ENCODE data around the gene CDCA7L.
"Not testable (repeated sequence)": the region's sequence is repeated elsewhere in the genome, so short reads cannot be mapped to it uniquely, and the experiment has no call there.

CDCA7L gene

DNA sequence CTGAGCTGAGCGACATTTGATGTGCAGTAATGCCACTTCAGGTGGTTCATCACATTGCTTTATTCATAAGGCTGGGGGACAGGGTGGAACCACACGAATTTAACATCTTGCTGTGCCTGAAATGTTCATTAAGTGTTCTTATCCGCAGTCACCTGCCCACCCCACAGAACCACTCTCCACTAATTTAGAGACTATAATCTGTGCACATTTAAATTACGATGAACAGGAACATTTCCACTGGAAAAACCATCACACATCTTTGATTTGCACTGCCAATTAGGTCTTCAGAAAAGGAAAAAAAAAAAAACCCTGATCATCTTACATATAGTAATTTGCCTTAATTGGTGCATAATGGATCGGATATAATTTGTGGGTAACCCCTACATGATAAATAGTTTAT is 2.3 kb downstream of the CDCA7L start:
- no peak for DNase-seq

DNA sequence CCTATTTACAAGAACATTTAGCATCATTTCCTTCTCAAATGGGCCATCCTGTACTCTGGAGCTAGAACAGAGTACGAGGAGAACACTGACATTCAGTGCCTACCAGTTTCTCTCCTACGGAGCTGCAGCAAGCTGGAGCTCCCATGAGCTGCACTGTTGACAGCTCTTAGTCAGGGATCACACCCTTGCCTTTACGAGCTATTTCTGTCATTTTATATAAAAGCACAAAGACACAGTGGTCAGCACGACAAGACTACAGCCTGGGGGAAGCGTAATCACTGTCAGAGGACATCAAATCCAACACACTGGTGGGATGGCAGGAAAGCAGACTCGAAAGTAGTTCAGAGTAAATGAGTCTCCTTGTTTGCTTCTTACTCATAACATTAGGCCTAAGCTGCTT is 2.7 kb downstream of the CDCA7L start:
- DNase-seq: no peak

DNA sequence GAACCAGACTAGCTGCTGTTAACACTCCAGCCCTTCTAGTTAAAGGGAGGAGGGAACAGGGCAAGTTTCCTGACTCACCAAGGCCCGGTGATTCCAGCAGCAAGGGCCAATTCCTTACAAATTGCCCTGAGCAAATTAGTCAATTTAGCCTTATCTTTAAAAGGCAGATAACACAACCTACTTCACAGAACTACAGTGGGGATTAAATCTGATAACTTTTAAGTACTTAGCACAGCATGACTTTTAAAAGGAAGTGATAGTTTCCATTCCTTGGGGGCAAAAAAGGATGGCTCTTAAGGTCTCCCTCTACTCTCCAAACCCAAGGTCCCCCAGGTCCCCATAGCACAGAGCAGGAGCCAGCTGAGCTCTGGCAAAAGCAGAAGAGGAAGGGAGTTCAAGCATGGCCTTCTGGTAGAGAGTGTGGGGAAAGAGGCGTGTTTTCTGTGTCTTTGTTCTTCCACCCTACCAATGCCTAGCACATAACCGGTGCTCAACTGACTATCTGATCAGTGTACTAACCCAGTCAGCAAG is 4.0 kb downstream of the CDCA7L start:
- no peak for DNase-seq

DNA sequence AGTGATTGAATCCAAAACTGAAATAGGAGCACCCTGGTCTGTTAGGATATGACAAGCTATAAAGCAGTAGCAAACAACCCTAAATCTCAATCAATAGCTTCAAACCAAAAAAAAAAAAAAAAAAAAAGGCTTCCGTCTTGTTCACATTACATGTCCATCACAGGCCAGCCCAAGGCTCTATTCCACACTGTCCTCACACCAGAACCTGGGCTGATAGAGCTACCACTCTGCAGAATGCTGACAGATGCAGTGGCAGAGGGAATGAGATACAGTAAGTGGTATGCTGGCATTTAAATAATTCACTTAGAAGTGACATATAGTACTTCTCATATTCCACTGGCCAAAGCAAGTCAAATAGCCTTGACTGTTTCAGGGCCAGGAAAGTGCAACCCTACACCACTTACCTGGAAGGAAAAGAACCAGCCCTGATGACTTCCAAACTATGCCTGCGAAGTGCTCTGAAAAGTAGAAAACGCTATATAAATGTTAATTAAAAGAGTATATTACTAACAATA is 5.8 kb downstream of the CDCA7L start:
- no peak for DNase-seq

DNA sequence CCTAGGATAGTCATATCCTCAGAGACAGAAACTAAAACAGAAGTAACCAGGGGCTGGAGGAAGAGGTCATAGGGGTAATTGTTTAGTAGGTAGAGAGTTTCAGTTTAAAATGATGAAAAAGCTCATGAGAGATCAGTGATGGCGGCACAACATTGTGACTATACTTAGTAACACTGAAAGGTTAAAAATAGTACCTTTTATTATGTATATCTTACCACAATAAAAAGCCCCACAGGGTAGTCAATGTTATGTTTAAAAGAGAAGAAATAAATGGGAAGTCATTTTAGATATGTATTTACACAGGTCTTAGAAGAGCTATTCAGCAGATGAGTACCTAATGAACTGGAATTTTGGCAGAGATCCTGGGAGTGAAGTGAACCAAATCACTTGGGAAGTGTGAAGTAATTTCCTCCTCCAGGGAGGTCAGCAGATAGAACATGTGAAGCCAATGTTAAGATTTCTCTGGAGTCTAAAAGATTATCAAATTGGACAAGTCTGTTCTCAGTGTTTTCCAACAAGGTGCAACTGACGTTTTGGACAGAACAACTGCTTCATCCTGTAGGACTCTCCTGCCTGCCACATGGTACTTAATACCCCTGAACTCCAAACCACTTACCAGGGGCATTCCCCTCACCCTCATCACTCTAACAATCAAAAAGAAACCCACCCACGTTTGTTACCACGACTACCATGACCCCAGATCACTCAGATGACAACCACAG is 6.4 kb downstream of the CDCA7L start:
- DNase-seq: no peak

DNA sequence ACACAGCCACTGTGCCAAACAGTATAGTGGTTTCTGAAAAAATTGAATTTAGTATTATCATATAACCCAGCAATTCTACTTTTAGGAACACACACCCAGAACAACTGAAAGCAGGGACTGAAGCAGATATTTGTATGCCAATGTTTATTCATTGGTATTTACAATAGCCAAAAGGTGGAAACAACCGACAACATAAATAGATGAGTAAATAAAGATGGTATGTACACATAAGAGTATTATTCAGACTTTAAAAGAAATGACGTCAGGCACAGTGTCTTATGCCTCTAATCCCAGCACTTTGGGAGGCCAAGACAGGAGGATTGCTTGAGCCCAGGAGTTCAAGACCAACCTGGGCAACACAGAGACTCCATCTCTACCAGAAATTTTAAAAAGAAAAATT is 7.2 kb downstream of the CDCA7L start:
- DNase-seq: no peak

DNA sequence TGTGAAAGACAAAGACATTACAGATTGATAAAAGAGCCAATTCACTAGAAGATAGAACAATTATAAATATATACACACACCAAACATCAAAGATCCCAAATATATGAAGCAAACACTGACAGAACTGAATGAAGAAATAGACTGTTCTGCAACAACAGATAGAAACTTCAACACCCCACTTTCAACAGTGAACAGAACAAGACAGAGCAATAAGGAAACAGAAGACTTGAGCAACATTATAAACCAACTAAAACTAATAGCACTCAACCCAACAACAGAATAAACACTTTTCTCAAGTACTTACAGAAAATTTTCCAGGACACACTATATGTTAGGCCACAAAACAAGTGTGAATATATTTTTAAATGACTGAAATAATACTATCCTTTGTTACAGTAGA is 10.9 kb downstream of the CDCA7L start:
- no peak for DNase-seq

DNA sequence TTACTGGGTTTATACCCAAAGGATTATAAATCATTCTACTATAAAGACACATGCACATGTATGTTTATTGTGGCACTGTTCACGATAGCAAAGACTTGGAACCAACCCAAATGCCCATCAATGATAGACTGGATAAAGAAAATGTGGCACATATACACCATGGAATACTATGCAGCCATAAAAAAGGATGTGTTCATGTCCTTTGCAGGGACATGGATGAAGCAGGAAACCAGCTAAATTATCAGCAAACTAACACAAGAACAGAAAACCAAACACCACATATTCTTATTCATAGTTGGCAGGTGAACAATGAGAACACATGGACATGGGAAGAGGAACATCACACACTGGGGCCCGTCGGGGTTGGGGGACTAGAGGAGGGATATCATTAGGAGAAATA is 12.4 kb downstream of the CDCA7L start:
- DNase-seq: not testable (repeated sequence)

DNA sequence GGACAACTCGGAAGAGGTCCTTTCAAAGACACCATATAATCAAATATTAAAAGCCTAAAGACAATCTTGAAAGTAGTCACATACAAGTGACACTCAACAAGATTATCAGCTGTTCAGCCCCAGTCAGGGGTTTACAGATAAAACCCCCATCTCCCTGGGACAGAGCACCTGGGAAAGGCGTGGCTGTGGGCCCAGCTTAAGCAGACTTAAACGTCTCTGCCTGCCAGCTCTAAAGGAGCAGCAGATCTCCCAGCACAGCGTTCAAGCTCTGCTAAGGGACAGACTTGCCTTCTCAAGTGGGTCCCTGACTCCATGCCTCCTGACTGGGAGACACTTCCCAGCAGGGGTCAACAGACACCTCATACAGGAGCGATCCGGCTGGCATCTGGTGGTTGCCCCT is 18.0 kb downstream of the CDCA7L start:
- no peak for DNase-seq

DNA sequence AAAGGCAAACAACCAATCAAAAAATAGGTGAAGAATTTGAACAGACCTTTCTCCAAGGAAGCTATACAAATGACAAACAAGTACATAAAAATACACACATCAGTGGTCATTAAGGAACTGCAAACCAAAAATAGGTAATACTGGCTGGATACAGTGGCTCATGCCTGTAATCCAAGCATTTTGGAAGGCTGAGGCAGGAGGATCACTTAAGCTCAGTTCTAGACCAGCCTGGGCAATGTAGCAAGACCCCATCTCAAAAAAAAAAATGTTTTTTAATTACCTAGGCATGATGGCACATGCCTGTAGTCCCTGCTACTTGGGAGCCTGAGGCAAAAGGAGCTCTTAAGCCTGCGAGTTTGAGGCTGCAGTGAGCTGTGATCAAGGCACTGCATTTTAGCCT is 19.3 kb downstream of the CDCA7L start:
- DNase-seq: no peak

DNA sequence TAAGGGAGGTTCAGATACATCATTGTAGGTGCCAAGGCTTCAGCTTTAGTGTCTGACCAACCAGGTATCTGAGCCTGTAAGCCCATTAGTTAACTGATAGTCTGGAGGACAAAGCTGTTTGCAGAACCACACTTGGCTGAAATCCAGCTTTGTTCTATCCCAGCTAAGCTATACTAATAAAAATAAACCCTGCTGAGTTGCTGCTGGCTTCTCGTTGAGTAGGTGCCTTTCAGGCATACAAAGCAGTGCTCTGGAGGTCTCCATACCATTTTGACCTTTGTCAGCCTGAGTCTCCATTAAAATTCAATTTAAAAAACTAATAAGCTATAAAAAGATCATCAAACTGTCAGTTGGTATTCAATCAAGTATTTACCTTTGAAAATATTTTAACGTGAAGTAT is 22.0 kb downstream of the CDCA7L start:
- no peak for DNase-seq

DNA sequence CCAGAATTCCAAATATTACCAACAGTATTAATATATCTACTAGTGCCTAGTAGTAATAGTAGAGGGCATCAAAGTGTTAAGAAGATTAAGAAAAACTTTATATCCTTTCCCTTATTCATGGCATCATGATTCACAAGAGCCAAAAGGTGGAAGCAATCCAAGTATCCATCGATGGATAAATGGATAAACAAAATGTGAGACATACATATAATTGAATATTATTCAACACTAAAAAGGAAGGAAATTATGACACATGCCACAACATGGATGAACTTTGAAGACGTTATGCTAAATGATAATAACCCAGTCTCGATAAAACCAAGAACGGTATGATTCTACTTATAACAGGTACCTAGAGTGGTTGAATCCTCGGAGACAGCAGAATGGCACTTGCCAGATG is 23.1 kb downstream of the CDCA7L start:
- DNase-seq: no peak

DNA sequence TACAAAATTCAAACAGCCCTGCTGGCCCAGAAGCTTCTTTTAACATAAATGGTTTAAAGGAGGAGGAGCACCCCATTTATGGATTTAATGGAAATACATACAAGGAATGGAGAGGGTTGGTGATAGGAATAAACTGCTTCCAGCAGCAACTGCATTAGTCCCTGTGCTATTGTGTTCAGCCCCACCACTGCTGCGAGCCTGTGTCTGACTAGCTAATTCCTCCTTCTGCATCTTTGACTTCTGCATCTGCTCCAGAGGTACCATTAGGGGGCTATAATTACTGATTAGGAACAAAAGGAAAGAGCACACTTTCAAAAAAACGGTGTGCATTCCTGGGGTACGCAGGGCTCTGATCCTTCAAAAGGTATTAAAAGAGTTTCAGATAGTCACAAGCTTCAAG is 24.8 kb downstream of the CDCA7L start:
- no peak for DNase-seq

DNA sequence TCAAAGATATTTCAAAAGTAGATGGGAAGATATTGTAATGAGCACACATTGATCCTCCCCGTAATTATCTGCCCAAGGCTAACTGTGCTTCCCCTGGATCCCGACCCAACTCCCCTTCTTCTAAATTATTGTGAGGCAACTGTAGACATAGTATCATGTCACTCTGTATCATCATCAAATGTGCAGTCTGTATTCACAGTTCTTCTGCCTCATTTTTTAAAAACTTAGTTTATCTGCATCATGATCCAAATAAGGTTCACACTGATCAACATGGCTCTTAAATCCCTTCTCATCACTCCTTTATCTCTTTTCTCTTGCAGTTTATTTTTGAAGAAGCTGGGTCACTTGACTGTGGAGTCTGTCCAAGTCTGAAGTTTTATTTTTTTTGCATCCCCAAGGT is 27.5 kb downstream of the CDCA7L start:
- DNase-seq: no peak

DNA sequence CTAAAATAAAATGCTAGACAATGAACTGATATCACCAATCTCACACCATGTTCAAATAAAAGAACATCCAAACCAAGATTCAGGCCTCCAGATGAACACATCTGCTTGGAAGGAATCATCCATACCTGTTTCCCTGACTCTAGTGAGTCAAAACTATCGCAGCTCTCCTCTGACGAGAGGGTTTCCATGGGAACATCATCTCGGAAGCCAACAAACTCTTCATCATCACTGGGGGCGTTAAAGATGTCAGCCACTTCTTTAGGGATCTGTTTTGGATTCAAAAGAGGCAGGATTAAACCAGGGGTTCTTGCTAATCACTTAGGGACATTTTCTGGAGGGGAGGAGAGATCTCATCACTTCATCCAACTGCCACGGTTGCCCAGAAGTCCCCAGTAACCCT is 29.1 kb downstream of the CDCA7L start:
- DNase-seq: no peak

DNA sequence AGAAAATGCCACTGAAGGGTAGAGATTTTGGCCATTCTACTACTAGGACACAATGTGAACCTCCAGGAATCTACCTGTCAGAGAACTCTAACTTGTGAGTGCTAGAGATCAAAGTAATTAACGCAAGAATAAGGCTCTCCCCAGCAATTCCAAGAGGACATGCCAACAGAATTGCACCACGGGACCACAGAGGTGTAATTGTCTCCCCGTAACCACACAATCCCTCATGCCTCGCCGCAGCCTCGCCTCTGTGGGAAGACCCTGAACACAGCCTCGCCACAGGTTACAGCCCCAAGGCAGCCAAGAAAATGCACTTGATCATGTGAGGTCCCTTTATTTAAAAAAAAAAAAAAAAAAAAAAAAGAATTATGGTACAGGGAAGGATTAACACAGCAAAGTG is 29.5 kb downstream of the CDCA7L start:
- no peak for DNase-seq

DNA sequence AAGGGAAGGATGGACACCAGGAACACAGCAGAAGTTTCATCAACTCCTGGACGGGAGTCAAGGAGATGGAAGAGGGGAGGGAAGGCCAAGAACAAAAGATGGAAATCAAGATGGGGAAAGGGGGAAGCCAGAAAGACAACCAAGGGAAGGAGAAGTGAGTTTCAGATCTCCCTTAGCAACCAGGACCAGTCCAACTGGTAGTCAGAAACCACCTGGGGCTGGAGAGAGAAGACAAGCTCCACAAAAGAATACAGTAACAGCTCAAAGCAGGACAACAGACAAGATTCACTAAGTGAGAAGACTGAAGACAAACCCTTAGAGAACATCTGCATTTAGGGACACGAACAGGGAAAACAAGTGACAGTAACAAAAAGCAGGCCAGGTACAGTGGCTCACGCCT is 30.6 kb downstream of the CDCA7L start:
- no peak for DNase-seq

DNA sequence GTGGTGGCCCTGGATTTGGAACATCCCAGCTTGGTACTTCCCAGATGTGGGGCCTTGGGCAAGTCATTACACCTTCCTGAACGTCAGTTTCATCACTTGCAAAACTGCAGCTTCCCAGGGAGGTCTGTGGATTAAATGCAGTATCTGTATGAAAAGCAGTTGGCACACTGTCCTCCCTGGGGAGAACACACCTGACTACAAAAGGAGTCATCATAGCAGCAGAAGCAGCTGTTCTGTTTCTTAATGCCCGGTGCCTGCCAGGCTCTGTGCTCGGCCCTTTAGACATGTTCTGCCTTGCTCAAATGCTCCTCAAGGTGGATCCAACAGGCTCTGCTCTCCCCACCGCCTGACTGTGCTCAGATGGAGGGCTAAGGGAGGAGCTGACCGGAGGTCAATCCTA is 31.0 kb downstream of the CDCA7L start:
- no peak for DNase-seq

DNA sequence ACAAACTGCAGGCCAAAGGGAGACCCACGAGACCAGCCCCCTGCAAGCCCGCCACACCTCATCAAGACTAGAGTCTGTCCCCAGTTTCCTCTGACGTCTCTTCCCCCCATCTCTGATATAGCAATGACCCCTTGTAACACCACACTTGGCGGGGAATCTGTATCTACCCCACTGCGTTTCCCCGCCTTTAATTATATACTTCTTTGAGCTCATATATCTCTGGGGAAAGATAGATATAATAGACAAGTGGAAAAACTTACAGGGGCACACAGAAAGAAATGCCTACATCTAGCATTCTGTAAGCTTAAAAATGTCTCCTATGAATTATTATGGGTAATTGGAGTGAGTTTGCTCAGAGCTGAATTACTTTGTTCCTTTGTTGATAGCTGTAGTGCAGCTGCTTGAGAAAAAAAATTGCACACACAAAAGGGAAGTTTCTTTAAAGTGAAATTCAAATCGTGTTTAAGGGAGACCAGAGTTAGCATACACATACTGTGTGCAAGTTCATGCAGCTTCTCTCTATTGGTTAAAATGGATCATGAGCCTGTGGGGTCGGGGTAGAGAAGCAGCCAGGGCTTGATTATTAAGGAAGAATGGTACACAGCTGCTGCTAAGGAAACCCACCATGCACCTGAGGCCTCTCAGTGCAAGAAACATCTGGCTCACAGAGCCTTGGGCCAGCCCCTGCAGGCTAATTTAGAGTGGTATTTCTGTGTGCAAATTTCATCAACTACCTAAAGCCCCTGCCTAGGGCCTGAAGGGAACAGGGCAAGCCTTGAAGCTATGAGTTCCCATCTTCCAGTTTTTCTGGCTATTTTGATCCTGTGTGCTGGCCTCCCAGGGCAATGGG is 32.5 kb downstream of the CDCA7L start:
- no peak for DNase-seq

DNA sequence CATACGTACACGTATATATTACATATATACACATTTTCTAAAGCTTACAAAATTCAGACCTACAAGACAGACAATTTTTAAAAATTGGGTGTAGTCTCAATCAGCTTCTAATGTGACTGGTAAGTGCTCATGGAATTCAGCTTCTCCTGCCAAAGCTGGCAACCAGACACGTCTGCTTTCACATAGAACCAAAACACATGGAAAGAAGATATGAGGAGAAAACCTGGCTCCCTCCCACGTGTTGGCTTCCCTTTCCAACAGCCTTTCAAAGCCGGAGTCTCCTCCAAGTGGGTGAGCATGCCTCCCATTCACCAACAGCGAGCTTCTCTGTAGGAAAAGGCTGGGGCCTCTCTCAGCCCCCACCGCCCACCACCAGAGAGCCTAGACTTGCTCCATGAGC is 33.4 kb downstream of the CDCA7L start:
- no peak for DNase-seq

DNA sequence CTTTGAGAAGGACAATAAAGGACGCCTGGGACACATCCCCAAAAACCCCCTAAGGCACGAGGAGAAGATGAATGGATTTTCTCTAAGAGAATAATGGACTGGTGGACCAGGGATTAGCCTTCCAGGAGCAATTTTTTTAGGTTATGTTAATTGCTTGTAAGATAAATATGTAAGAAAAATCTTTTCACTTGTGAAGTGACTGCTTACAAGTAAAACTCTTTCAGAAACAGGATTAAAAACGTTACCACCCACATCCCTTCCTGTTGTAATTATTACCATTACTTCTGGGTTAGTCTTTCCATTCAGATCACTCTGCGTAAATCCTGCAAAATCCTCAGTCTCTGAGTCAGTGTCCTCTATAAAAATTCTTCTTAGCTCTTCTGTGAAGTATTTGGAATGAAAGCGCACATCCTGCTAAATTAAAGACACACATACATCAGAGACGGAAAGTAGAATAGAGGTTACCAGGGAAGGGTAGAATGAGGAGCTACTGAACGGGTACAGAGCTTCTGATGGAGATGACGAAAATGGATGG is 34.3 kb downstream of the CDCA7L start:
- DNase-seq: no peak

DNA sequence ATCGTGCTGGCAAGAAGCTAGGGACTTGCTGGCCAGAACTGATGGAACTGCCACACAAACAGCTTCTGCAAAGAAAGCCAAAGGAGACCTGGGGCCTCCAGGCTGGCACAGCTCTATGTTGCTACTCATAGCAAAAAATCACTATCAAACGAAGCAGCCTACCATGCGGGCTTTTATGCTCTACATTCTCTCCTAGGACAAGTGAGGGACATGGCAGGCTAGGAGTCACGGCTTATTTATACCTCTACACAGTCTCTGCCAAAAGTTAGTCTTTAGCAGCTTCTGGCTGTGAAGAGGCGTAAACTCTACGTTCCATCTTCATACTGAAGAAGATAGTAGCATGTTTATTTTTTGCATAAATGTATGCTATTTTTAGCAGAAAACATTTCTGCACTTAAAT is 35.4 kb downstream of the CDCA7L start:
- DNase-seq: no peak

DNA sequence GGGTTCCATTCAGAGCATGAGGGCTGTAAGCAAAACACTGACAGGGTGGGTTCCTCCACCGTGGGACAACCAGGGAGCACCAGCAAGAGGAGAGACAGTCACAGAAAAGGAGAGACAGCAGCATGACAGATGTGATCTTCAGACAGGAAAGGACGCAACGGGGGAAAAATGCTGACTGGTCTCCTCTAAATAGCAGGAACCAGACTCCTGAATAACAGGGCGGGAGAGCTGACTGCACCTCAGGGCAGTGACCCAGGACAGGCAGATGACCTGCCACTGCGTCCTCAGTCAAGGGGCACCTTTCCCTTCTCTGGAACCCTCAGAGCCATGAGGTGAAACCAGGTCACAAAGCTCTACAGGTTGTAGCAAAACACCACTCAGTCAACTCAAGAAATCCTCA is 37.0 kb downstream of the CDCA7L start:
- no peak for DNase-seq
